Measurements from ENCODE around the gene CRNKL1. TPM values are rescaled to one million over a fixed set of nuclear protein-coding genes. Genes with fewer than 3 reads are reported as not detected.

Gene CRNKL1
- polyA plus RNA-seq, 1 donor (not counting 4 experiments of a cell fraction or from before 2014, with no cell fraction given), result 11.0 TPM

GRCh38 chr20:19992996-19993908 lies 59.0 kb downstream of the CRNKL1 start:
- Histone ChIP-seq H4K20me1 (ENCODE audit: control insufficient read depth, extremely low read depth, insufficient read depth, low read length) (no peaks in the 10 kb centered on the region), H3K27ac (ENCODE audit: control insufficient read depth, insufficient read depth, low read length) (peak overlapping the region; percentile 99), H3K4me2 (ENCODE audit: control insufficient read depth, extremely low read depth, insufficient read depth, low read depth, low read length) (peak overlapping the region; percentile 93), H3K36me3 (ENCODE audit: control insufficient read depth in 2 of 2, extremely low read depth in 1 of 2, insufficient read depth in 2 of 2, low read length in 2 of 2) (peaks cover 18 to 41% of the 10 kb centered on the region in 2 experiments), H3K27me3 (ENCODE audit: control insufficient read depth, extremely low read depth, insufficient read depth, low read length) (no peaks in the 10 kb centered on the region), H3K4me1 (ENCODE audit: control insufficient read depth, extremely low read depth, insufficient read depth, low read length) (peaks cover 58% of the 10 kb centered on the region), H3K79me2 (ENCODE audit: control insufficient read depth, insufficient read depth, low read length) (peaks cover 62% of the 10 kb centered on the region), H3K9ac (ENCODE audit: control insufficient read depth, extremely low read depth, insufficient read depth, low read length) (peak overlapping the region; percentile 89), H3K4me3 (ENCODE audit: control insufficient read depth in 2 of 3, extremely low read depth in 1 of 3, insufficient read depth in 2 of 3, low read depth in 1 of 3, low read length in 3 of 3) (peak overlapping the region in 2 of 3 experiments; percentile 52 to 59), H3K9me1 (ENCODE audit: control insufficient read depth, extremely low read depth, insufficient read depth, low read length) (no peaks in the 10 kb centered on the region), H2AFZ (ENCODE audit: control insufficient read depth, low read length) (no peak overlapping the region), H3K9me3 (ENCODE audit: control insufficient read depth, low read depth, low read length) (no peaks in the 10 kb centered on the region)
- DNase-seq (ENCODE audit: low read depth, low spot score) (peak; percentile 82), FAIRE-seq (peak; percentile 82)
- TF ChIP-seq CTCF (optimal IDR thresholded peaks at IDR 0.05 in 1 of 3, IDR thresholded peaks at IDR 0.05 in 1 of 3, conservative IDR thresholded peaks at IDR 0.05 in 1 of 3; ENCODE audit: extremely low read depth in 1 of 3, insufficient read depth in 2 of 3, low read length in 3 of 3) (no peak), EZH2 (IDR thresholded peaks at IDR 0.05; ENCODE audit: low read length) (no peak)
- dilution Hi-C loops (cut with MboI; ENCODE audit: extremely low pct_ligation_motif_present, low sequenced_read_pairs), result no loop called here

GRCh38 chr20:19991854-19992253 lies 60.4 kb downstream of the CRNKL1 start:
- Histone ChIP-seq H3K9ac (ENCODE audit: control insufficient read depth, extremely low read depth, insufficient read depth, low read length) (peak overlapping the region; percentile 89), H2AFZ (ENCODE audit: control insufficient read depth, low read length) (no peak overlapping the region), H3K36me3 (ENCODE audit: control insufficient read depth in 2 of 2, extremely low read depth in 1 of 2, insufficient read depth in 2 of 2, low read length in 2 of 2) (peaks cover 12 to 45% of the 10 kb centered on the region in 2 experiments), H3K4me3 (ENCODE audit: control insufficient read depth in 2 of 3, extremely low read depth in 1 of 3, insufficient read depth in 2 of 3, low read depth in 1 of 3, low read length in 3 of 3) (no peak overlapping the region), H4K20me1 (ENCODE audit: control insufficient read depth, extremely low read depth, insufficient read depth, low read length) (no peaks in the 10 kb centered on the region), H3K79me2 (ENCODE audit: control insufficient read depth, insufficient read depth, low read length) (peaks cover 73% of the 10 kb centered on the region), H3K27ac (ENCODE audit: control insufficient read depth, insufficient read depth, low read length) (peak overlapping the region; percentile 99), H3K4me2 (ENCODE audit: control insufficient read depth, extremely low read depth, insufficient read depth, low read depth, low read length) (peak overlapping the region; percentile 93), H3K27me3 (ENCODE audit: control insufficient read depth, extremely low read depth, insufficient read depth, low read length) (no peaks in the 10 kb centered on the region), H3K9me3 (ENCODE audit: control insufficient read depth, low read depth, low read length) (no peaks in the 10 kb centered on the region), H3K9me1 (ENCODE audit: control insufficient read depth, extremely low read depth, insufficient read depth, low read length) (no peaks in the 10 kb centered on the region), H3K4me1 (ENCODE audit: control insufficient read depth, extremely low read depth, insufficient read depth, low read length) (peaks cover 60% of the 10 kb centered on the region)
- DNase-seq (ENCODE audit: low read depth, low spot score) (no peak), FAIRE-seq (peak; percentile 69)
- dilution Hi-C loops (cut with MboI; ENCODE audit: extremely low pct_ligation_motif_present, low sequenced_read_pairs), result no loop called here
- TF ChIP-seq CTCF (optimal IDR thresholded peaks at IDR 0.05 in 1 of 3, IDR thresholded peaks at IDR 0.05 in 1 of 3, conservative IDR thresholded peaks at IDR 0.05 in 1 of 3; ENCODE audit: extremely low read depth in 1 of 3, insufficient read depth in 2 of 3, low read length in 3 of 3) (no peak), EZH2 (IDR thresholded peaks at IDR 0.05; ENCODE audit: low read length) (no peak)

Data from keratinocyte (primary cell).